SIG-M5 treated with dmso at 0.1 percent for 504 hours (cell line): ENCODE results near the gene CCDC88A.
"Not testable (repeated sequence)": the region's sequence is repeated elsewhere in the genome, so short reads cannot be mapped to it uniquely, and the experiment has no call there.

Source experiments
- DNase-seq: peaks from one replicate; lab custom pipeline; 2025; ENCODE audit not compliant: unreplicated experiment; lab: John Stamatoyannopoulos, UW

CCDC88A gene, protein sequence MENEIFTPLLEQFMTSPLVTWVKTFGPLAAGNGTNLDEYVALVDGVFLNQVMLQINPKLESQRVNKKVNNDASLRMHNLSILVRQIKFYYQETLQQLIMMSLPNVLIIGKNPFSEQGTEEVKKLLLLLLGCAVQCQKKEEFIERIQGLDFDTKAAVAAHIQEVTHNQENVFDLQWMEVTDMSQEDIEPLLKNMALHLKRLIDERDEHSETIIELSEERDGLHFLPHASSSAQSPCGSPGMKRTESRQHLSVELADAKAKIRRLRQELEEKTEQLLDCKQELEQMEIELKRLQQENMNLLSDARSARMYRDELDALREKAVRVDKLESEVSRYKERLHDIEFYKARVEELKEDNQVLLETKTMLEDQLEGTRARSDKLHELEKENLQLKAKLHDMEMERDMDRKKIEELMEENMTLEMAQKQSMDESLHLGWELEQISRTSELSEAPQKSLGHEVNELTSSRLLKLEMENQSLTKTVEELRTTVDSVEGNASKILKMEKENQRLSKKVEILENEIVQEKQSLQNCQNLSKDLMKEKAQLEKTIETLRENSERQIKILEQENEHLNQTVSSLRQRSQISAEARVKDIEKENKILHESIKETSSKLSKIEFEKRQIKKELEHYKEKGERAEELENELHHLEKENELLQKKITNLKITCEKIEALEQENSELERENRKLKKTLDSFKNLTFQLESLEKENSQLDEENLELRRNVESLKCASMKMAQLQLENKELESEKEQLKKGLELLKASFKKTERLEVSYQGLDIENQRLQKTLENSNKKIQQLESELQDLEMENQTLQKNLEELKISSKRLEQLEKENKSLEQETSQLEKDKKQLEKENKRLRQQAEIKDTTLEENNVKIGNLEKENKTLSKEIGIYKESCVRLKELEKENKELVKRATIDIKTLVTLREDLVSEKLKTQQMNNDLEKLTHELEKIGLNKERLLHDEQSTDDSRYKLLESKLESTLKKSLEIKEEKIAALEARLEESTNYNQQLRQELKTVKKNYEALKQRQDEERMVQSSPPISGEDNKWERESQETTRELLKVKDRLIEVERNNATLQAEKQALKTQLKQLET (N-terminal part only)

DNA sequence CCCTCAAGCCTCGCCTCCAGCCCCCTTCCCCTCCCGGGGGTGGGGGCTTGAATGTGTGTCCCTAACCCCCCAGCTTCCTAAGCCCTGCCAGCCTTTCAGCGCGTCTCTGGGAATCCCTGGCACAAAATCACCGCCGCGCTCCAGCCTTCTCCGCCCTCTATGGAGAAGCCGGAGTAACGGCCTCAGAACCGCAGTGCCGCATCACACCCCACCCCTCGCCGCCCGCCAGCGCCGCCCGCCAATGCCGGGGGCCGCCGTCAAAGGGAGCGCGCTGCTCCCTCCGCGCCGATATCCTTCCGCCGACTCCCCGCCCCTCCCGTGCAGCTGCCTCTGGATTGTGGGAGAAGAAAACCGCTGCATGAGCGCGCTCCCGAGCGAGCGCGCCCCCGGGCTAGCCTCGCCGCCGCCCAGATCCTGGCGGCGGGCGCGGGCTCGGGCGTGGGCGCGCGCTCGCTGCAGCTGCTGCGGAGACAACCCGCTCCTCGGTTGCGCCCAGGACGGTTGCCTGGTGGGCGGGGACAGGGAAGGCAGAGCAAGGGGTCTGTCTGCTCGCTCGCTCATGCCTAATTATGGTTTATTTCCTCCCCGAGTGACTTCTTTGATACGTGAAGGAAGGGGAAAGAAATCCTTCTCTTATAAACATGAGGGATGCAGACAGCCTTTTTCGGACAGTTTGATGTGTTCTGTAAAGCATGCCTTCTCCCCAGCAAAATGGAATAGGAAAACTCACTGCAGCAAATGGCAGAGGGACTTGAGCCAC, at the start of gene CCDC88A:
CCDC88A (minus strand) TSS at position 178 of the 760 bp plus-strand sequence. CDS start 777 bp downstream, outside the sequence.
- DNase-seq = peak; percentile 85

DNA sequence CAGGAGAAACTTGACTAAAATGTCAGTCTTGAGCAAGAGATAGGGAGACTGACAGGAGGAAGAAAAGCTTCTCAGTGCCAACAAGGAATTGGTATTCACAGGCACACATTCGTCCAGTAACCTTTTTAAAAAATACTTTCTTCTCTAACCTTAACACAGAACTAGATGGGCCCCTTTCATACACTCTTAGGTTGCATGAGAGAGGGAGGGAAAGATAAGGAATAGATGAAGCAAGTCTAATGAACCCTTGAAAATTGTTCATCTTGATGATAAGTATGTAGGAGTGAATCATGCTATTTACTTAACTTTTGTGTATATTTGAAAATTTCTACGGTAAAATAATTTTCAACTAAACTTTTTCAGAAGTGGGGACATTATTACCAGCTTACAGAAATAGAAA, 42.0 kb upstream of the CCDC88A start:
- DNase-seq = no peak

GRCh38 chr2:55460562-55460961, 40.9 kb upstream of the CCDC88A start:
- no peak for DNase-seq

GRCh38 chr2:55459714-55460274, 40.1 kb upstream of the CCDC88A start:
- DNase-seq = no peak

GRCh38 chr2:55459279-55459678, 39.6 kb upstream of the CCDC88A start:
- DNase-seq = no peak

DNA sequence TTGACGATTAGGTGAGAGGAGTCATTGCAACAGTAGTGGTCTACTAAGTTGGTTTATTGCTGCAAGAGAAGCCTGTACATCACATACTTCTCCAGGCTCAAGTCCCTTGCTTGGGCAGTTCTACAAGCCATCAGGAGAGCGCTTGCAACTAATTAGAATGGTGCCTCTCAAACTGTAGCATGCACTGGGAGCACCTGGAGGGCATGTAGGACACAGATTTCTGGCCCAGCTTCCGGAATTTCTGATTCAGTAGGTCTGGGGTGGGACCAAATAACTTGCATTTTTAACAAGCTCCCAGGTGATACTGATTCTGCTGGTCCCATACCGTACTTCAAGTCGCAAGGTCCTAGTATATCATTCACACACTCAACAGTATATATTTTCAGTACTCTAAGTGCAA, 34.5 kb upstream of the CCDC88A start:
- DNase-seq = no peak

GRCh38 chr2:55452879-55453278, 33.2 kb upstream of the CCDC88A start:
- DNase-seq = no peak

DNA sequence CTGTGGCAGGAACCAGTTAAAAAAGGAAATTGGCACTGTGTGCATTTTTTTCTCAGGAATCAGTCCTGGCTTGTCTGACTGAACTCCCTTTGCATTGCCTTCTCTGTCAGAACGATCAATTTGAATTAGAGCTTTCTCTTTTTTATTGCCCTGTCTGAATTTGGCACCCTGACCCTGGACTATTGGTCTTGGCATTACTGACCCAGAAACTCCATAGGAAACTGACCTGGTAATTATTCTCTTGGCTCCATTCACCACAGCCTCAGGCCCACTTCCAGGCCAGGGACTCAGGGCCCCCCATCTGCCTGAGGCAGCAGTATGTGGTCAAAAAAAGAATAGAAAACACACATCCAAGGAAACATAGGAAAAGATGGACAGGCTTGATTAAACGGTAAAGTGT, 32.0 kb upstream of the CCDC88A start:
- no peak for DNase-seq

DNA sequence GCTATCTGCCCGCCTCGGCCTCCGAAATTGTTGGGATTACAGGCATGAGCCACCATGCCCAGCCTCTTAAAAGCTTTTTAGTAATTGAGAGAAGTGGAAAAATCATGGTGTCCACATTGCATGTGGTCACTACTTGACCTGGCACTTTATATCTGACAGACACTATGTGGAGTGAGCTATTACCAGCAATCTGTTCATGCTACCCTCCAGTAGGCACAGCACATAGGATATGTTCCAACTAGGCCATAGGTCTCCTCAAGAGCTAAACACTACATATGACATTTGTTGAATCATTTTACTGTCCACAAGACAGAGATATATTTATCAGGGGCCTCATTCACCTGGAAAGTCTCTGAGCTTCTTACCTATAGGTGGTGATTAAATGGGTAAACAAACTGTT, 30.4 kb upstream of the CCDC88A start:
- not testable (repeated sequence) for DNase-seq

DNA sequence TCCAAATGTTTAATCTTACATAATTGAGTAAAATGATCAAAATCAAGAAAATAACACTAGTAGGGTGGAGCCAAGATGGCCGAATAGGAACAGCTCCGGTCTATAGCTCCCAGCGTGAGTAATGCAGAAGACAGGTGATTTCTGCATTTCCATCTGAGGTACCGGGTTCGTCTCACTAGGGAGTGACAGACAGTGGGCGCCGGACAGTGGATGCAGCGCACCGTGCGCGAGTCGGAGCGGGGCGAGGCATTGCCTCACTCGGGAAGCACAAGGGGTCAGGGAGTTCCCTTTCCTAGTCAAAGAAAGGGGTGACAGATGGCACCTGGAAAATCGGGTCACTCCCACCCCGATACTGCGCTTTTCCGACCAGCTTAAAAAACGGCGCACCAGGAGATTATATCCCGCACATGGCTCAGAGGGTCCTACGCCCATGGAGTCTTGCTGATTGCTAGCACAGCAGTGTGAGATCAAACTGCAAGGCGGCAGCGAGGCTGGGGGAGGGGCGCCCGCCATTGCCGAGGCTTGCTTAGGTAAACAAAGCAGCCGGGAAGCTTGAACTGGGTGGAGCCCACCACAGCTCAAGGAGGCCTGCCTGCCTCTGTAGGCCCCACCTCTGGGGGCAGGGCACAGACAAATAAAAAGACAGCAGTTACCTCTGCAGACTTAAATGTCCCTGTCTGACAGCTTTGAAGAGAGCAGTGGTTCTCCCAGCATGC, 22.5 kb upstream of the CCDC88A start:
- DNase-seq = not testable (repeated sequence)

GRCh38 chr2:55441280-55441892, 21.7 kb upstream of the CCDC88A start:
- DNase-seq = no peak

- DNase-seq = no peak
Observed at GRCh38 chr2:55439101-55439397, 19.4 kb upstream of the CCDC88A start.

- no peak for DNase-seq
Observed at GRCh38 chr2:55438391-55439100, 18.9 kb upstream of the CCDC88A start.

DNA sequence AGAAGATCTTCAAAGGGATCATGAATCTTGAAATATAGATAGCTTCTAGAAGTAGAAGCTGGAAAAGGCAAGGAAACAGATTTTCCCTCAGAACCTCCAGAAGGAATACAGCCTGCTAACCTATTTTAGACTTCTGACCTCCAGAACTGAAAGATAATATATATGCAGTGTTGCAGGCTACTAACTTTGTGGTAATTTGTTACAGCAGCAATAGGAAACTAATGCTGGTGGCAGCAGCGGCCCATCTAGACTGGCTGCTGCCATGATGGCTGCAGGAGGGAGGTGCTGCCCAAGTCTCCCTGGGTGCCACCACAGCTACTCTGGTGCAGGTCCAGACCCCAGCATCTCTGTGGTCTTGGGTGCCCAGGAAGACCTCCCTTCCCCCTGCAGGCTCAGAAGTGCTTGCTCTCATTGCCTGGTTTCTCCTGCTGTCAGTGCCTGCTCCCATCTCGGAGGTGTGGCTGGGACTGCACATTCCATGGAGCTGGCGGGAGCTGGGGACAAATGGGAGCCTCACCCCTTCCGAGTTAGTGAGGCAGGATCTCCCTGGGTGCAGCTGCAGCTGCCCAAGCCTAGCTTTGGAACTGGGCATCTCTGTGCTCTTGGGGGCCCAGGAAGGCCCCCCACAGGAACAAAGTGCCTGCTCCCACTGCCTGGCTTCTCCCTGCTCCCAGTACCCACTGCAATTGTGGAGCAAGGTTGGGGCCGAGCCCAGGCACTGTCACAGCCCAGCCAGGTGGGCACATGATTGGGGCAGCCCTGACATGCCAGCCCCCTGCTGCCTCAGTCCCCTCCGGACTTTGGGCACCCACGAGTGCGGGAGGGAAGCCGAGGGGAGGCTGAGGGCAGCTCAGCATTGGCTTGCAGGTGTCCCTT, 18.1 kb upstream of the CCDC88A start:
- no peak for DNase-seq

DNA sequence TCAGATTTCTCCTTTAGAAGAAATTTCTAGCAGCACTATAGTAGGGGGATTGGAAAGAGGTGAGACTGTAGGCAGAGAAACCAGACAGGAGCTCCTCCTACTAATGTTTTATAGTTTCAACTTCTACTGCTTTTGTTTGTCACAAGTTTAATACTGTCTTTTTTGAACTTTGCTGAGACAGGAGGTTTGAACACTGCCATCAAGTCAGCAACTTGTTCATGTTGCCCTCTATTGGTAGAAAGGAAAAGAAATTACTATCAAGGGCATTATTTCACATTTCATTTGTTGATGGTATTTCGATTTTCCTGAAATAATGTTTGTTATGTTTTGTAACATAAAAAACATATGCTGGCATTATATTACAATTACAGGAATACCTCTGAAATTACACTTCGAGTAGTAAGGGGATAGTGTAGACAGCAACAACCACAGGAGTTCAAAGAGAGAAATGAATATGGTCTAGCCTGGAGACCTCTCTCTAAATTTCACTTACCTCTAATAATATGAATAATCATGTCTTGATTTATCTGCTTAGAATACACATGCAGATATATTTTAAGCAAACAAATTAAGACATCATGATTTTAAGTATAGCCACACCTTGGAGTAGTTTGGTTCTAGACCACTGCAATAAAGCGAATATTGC, 12.4 kb upstream of the CCDC88A start:
- peak; percentile 56 for DNase-seq

DNA sequence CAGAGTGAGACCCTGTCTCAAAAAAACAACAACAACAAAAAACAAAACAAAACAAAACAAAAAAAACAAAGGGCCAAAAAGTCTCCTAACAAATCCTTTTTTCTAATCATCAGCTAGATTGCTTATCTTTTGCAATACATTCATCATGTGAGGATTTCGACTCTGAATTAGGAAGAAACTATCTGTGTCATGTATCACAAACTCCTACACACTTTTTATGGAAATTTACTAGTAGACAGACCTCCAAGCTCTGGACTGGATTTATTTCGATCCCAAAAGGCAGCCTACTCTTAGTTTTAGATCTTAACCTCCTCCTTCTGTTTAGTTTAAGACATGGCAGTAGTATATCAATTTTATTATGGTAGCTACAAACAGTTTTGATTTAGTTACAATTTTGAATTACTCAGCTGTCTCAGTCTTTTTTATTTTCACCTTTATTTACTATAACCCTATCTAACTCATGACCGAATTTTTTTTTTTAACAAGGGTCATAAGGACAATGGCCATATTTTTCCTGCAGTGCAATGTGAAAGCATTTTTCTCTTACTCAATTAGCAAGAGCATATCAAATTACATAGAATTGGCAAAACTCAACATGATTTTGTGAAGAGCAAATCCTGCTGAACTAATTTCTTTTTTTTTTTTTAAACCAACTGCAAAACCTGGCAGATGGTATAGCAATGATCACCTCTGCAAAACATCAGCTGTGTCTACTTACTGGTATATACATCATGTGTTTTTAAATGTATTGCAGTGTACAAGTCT, 10.7 kb upstream of the CCDC88A start:
- no peak for DNase-seq

- DNase-seq = no peak
Observed at GRCh38 chr2:55428258-55428657, 8.6 kb upstream of the CCDC88A start.
